A673 (cell line): Measurements from ENCODE around the gene DIP2C.

ENCODE experiments used
- EZH2 ChIP-seq: fragments of 200-600 bp; sonication (generic); IDR thresholded peaks from 2 replicates; pipeline ENCODE4 v1.6.1; 2017; ENCODE audit warnings: borderline replicate concordance, low read depth, mild to moderate bottlenecking, mixed read lengths, antibody characterized with exemption, low read length; ENCODE audit not compliant: poor library complexity, severe bottlenecking
- TF ChIP-seq, protein P1 (sequence below): fragments of 300-800, 200-600 bp; sonication (generic); conservative IDR thresholded peaks from 2 replicates; pipeline ENCODE4 v1.5.1; 2017; ENCODE audit warnings: low read depth, mild to moderate bottlenecking, antibody characterized with exemption, low read length, moderate library complexity, mixed read lengths

DNA sequence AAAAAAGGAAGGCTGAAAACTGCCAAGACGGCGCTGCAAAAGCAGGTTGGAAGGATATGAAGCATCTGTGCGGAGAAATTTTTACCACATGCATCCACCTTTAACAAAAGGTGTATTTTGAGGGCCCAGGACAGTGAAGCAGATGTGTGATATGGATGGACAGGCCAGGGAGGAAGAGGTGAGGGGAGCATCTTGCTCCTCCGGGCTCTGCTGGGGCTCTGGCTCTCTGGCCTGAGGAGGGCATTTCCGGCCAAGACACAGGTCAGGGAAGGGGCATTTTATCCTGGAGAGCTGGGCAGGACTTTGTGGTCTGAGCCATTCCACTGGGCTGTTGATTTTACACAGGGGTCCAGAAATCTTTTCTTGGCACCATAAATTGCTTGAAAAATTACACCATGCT lies 379.1 kb downstream of the DIP2C start:
- TF ChIP-seq, protein P1, sequence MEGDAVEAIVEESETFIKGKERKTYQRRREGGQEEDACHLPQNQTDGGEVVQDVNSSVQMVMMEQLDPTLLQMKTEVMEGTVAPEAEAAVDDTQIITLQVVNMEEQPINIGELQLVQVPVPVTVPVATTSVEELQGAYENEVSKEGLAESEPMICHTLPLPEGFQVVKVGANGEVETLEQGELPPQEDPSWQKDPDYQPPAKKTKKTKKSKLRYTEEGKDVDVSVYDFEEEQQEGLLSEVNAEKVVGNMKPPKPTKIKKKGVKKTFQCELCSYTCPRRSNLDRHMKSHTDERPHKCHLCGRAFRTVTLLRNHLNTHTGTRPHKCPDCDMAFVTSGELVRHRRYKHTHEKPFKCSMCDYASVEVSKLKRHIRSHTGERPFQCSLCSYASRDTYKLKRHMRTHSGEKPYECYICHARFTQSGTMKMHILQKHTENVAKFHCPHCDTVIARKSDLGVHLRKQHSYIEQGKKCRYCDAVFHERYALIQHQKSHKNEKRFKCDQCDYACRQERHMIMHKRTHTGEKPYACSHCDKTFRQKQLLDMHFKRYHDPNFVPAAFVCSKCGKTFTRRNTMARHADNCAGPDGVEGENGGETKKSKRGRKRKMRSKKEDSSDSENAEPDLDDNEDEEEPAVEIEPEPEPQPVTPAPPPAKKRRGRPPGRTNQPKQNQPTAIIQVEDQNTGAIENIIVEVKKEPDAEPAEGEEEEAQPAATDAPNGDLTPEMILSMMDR: no peak
- TF ChIP-seq EZH2: no peak
